ENCODE results near the gene CYP27C1.
"Not testable (repeated sequence)": the region's sequence is repeated elsewhere in the genome, so short reads cannot be mapped to it uniquely, and the experiment has no call there.

CYP27C1 gene

GRCh38 chr2:127229555-127229954 lies 9.5 kb upstream of the CYP27C1 start:
- Histone ChIP-seq H3K9me2 (replicated peaks; ENCODE audit: low read depth, low read length) (no peaks in the 10 kb centered on the region), H3K36me3 (ENCODE audit: insufficient read depth, low read length) (no peaks in the 10 kb centered on the region), H3K9ac (ENCODE audit: low read depth, low read length, poor library complexity, severe bottlenecking) (no peak overlapping the region), H3F3A (ENCODE audit: low read depth) (no peaks in the 10 kb centered on the region), H4K20me1 (ENCODE audit: insufficient read depth, low read length, poor library complexity, severe bottlenecking) (no peaks in the 10 kb centered on the region), H3K79me2 (ENCODE audit: insufficient read depth, low read length) (no peaks in the 10 kb centered on the region), H3K4me2 (ENCODE audit: low read depth, low read length, poor library complexity, severe bottlenecking) (no peak overlapping the region), H2AFZ (ENCODE audit: low read length) (no peak overlapping the region), H3K4me3 (ENCODE audit: low read length, poor library complexity, severe bottlenecking) (no peak overlapping the region), H3K4me1 (ENCODE audit: insufficient read depth, low read length, poor library complexity, severe bottlenecking) (no peaks in the 10 kb centered on the region), H3K27me3 (ENCODE audit: insufficient read depth, low read length, poor library complexity, severe bottlenecking) (no peaks in the 10 kb centered on the region), H3K9me3 (ENCODE audit: insufficient read depth, low read depth, low read length) (no peaks in the 10 kb centered on the region)
- TF ChIP-seq EZH2phosphoT487 (IDR thresholded peaks at IDR 0.05; ENCODE audit: borderline replicate concordance) (no peak), CTCF (conservative IDR thresholded peaks at IDR 0.05; ENCODE audit: low read length) (no peak)

GRCh38 chr2:127228102-127228501 lies 8.0 kb upstream of the CYP27C1 start:
- no peaks in the 10 kb centered on the region for H3K9me2 ChIP-seq (replicated peaks; ENCODE audit: low read depth, low read length)
- TF ChIP-seq EZH2phosphoT487 (IDR thresholded peaks at IDR 0.05; ENCODE audit: borderline replicate concordance) (no peak), CTCF (conservative IDR thresholded peaks at IDR 0.05; ENCODE audit: low read length) (no peak)

GRCh38 chr2:127227264-127227660 lies 7.2 kb upstream of the CYP27C1 start:
- not testable (repeated sequence) for H3K4me2 ChIP-seq (ENCODE audit: low read depth, low read length, poor library complexity, severe bottlenecking); H3K36me3 ChIP-seq (ENCODE audit: insufficient read depth, low read length); H3K4me1 ChIP-seq (ENCODE audit: insufficient read depth, low read length, poor library complexity, severe bottlenecking); H3K9me2 ChIP-seq (replicated peaks; ENCODE audit: low read depth, low read length); H3K27me3 ChIP-seq (ENCODE audit: insufficient read depth, low read length, poor library complexity, severe bottlenecking); H4K20me1 ChIP-seq (ENCODE audit: insufficient read depth, low read length, poor library complexity, severe bottlenecking); H3K9ac ChIP-seq (ENCODE audit: low read depth, low read length, poor library complexity, severe bottlenecking); H3K4me3 ChIP-seq (ENCODE audit: low read length, poor library complexity, severe bottlenecking); H3K9me3 ChIP-seq (ENCODE audit: insufficient read depth, low read depth, low read length); H3K79me2 ChIP-seq (ENCODE audit: insufficient read depth, low read length); H3F3A ChIP-seq (ENCODE audit: low read depth); H2AFZ ChIP-seq (ENCODE audit: low read length)

More at GRCh38 chr2:127228102-127228501, 8.0 kb upstream of the CYP27C1 start:
- H3K9ac ChIP-seq (ENCODE audit: low read depth, low read length, poor library complexity, severe bottlenecking) = no peak overlapping the region
- no peak overlapping the region for H2AFZ ChIP-seq (ENCODE audit: low read length)
- no peaks in the 10 kb centered on the region for H3K36me3 ChIP-seq (ENCODE audit: insufficient read depth, low read length)
- no peaks in the 10 kb centered on the region for H3K4me1 ChIP-seq (ENCODE audit: insufficient read depth, low read length, poor library complexity, severe bottlenecking)
- H3K27me3 ChIP-seq (ENCODE audit: insufficient read depth, low read length, poor library complexity, severe bottlenecking) = no peaks in the 10 kb centered on the region
- H3K9me3 ChIP-seq (ENCODE audit: insufficient read depth, low read depth, low read length) = no peaks in the 10 kb centered on the region
- H3F3A ChIP-seq (ENCODE audit: low read depth) = no peaks in the 10 kb centered on the region
- no peak overlapping the region for H3K4me2 ChIP-seq (ENCODE audit: low read depth, low read length, poor library complexity, severe bottlenecking)
- no peak overlapping the region for H3K4me3 ChIP-seq (ENCODE audit: low read length, poor library complexity, severe bottlenecking)
- no peaks in the 10 kb centered on the region for H4K20me1 ChIP-seq (ENCODE audit: insufficient read depth, low read length, poor library complexity, severe bottlenecking)
- no peaks in the 10 kb centered on the region for H3K79me2 ChIP-seq (ENCODE audit: insufficient read depth, low read length)

- no peaks in the 10 kb centered on the region for H3F3A ChIP-seq (ENCODE audit: low read depth)
- H3K36me3 ChIP-seq (ENCODE audit: insufficient read depth, low read length) = no peaks in the 10 kb centered on the region
- no peaks in the 10 kb centered on the region for H4K20me1 ChIP-seq (ENCODE audit: insufficient read depth, low read length, poor library complexity, severe bottlenecking)
- H3K79me2 ChIP-seq (ENCODE audit: insufficient read depth, low read length) = no peaks in the 10 kb centered on the region
- H3K9ac ChIP-seq (ENCODE audit: low read depth, low read length, poor library complexity, severe bottlenecking) = no peak overlapping the region
- H2AFZ ChIP-seq (ENCODE audit: low read length) = no peak overlapping the region
- H3K4me3 ChIP-seq (ENCODE audit: low read length, poor library complexity, severe bottlenecking) = no peak overlapping the region
- no peak overlapping the region for H3K4me2 ChIP-seq (ENCODE audit: low read depth, low read length, poor library complexity, severe bottlenecking)
- TF ChIP-seq EZH2phosphoT487 (IDR thresholded peaks at IDR 0.05; ENCODE audit: borderline replicate concordance) (no peak), CTCF (conservative IDR thresholded peaks at IDR 0.05; ENCODE audit: low read length) (no peak)
- no peaks in the 10 kb centered on the region for H3K9me3 ChIP-seq (ENCODE audit: insufficient read depth, low read depth, low read length)
- no peaks in the 10 kb centered on the region for H3K4me1 ChIP-seq (ENCODE audit: insufficient read depth, low read length, poor library complexity, severe bottlenecking)
- H3K27me3 ChIP-seq (ENCODE audit: insufficient read depth, low read length, poor library complexity, severe bottlenecking) = no peaks in the 10 kb centered on the region
- H3K9me2 ChIP-seq (replicated peaks; ENCODE audit: low read depth, low read length) = no peaks in the 10 kb centered on the region
These were observed 6.6 kb upstream of the CYP27C1 start for GRCh38 chr2:127226520-127227263.
